ENCODE data around the gene QRICH2.

DNA sequence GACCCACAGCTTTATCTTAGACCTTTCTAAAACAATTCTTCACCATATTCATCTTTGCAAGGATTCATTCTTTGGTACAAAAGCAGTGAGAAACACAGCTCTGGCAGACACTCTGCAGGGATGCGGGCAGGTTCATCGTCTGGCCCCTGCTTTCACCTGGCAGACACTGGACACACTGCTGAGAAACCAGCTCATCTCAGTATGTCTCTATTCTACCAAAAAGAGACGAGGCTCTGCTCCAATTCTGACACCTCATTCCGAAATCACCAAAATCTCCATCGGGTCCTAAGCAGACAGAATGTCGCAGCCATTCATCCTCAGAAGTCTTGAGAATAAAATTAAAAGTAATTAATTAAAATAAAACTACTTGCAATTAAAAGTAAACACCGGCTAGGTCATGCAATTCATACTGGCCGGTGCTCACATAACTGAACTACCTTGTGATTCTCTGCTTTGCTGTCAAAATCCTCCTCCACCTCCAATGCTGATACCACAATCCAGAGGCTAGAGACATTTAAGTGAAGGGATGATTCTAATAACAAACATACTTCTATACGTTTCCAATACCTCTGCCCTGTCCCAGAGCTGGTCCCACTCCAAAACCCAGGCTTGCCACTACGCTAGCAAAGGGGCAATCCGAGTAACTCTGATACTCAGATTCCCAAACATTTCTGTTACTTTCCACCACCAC lies 69.1 kb downstream of the QRICH2 start:
- TF ChIP-seq, protein P1, sequence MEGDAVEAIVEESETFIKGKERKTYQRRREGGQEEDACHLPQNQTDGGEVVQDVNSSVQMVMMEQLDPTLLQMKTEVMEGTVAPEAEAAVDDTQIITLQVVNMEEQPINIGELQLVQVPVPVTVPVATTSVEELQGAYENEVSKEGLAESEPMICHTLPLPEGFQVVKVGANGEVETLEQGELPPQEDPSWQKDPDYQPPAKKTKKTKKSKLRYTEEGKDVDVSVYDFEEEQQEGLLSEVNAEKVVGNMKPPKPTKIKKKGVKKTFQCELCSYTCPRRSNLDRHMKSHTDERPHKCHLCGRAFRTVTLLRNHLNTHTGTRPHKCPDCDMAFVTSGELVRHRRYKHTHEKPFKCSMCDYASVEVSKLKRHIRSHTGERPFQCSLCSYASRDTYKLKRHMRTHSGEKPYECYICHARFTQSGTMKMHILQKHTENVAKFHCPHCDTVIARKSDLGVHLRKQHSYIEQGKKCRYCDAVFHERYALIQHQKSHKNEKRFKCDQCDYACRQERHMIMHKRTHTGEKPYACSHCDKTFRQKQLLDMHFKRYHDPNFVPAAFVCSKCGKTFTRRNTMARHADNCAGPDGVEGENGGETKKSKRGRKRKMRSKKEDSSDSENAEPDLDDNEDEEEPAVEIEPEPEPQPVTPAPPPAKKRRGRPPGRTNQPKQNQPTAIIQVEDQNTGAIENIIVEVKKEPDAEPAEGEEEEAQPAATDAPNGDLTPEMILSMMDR (conservative IDR thresholded peaks at IDR 0.05; ENCODE audit: low read length) = no peak
- no peak for TF ChIP-seq EZH2phosphoT487 (IDR thresholded peaks at IDR 0.05; ENCODE audit: borderline replicate concordance)
